Measurements from ENCODE around the gene RAPGEF4.
"Not testable (repeated sequence)": the region's sequence is repeated elsewhere in the genome, so short reads cannot be mapped to it uniquely, and the experiment has no call there.

Gene RAPGEF4

GRCh38 chr2:172774302-172774701 lies 38.7 kb downstream of the RAPGEF4 start:
- Histone ChIP-seq H3K27me3 (ENCODE audit: control insufficient read depth in 1 of 2, insufficient read depth in 2 of 2, low read length in 2 of 2) (no peaks in the 10 kb centered on the region), H3K4me1 (ENCODE audit: control insufficient read depth, insufficient read depth, low read length) (no peaks in the 10 kb centered on the region), H3K36me3 (ENCODE audit: control insufficient read depth in 2 of 2, insufficient read depth in 2 of 2, low read length in 2 of 2) (no peaks in the 10 kb centered on the region), H3K9me3 (ENCODE audit: control insufficient read depth in 2 of 2, low read length in 2 of 2) (no peaks in the 10 kb centered on the region), H3K4me3 (ENCODE audit: low read length in 2 of 2) (no peak overlapping the region), H3K27ac (ENCODE audit: low read length) (no peak overlapping the region), H3K9ac (ENCODE audit: low read length in 2 of 2) (no peak overlapping the region)

DNA sequence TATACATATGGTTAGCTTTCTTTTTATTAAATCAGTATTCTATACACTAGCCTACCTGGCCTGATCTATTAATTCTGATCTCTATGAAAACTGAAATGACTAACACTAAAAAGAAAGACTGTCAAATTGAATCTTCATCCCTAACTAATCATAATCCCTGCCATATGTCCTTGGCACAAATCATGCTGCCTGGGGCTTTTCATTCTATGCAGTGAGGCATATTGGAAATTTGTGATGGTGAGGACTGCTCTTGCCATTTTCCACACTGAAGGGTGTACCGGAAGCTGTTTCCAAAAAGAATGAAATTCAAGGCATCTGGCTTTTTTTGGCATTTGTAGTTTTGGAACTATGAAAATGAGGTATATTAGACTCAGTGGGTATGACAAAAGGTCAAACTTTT lies 39.7 kb downstream of the RAPGEF4 start:
- H3K27ac ChIP-seq (ENCODE audit: low read length): no peak overlapping the region
- no peaks in the 10 kb centered on the region for H3K9me3 ChIP-seq (ENCODE audit: control insufficient read depth in 2 of 2, low read length in 2 of 2)
- no peaks in the 10 kb centered on the region for H3K27me3 ChIP-seq (ENCODE audit: control insufficient read depth in 1 of 2, insufficient read depth in 2 of 2, low read length in 2 of 2)
- H3K4me3 ChIP-seq (ENCODE audit: low read length in 2 of 2): no peak overlapping the region
- H3K9ac ChIP-seq (ENCODE audit: low read length in 2 of 2): no peak overlapping the region
- no peaks in the 10 kb centered on the region for H3K36me3 ChIP-seq (ENCODE audit: control insufficient read depth in 2 of 2, insufficient read depth in 2 of 2, low read length in 2 of 2)
- H3K4me1 ChIP-seq (ENCODE audit: control insufficient read depth, insufficient read depth, low read length): no peaks in the 10 kb centered on the region

- H3K27me3 ChIP-seq (ENCODE audit: control insufficient read depth in 1 of 2, insufficient read depth in 2 of 2, low read length in 2 of 2): no peaks in the 10 kb centered on the region
- H3K36me3 ChIP-seq (ENCODE audit: control insufficient read depth in 2 of 2, insufficient read depth in 2 of 2, low read length in 2 of 2): no peaks in the 10 kb centered on the region
- no peak overlapping the region for H3K27ac ChIP-seq (ENCODE audit: low read length)
- no peaks in the 10 kb centered on the region for H3K4me1 ChIP-seq (ENCODE audit: control insufficient read depth, insufficient read depth, low read length)
- no peak overlapping the region for H3K4me3 ChIP-seq (ENCODE audit: low read length in 2 of 2)
- H3K9me3 ChIP-seq (ENCODE audit: control insufficient read depth in 2 of 2, low read length in 2 of 2): no peaks in the 10 kb centered on the region
- no peak overlapping the region for H3K9ac ChIP-seq (ENCODE audit: low read length in 2 of 2)
Observed at GRCh38 chr2:172777431-172777830, 41.8 kb downstream of the RAPGEF4 start.

DNA sequence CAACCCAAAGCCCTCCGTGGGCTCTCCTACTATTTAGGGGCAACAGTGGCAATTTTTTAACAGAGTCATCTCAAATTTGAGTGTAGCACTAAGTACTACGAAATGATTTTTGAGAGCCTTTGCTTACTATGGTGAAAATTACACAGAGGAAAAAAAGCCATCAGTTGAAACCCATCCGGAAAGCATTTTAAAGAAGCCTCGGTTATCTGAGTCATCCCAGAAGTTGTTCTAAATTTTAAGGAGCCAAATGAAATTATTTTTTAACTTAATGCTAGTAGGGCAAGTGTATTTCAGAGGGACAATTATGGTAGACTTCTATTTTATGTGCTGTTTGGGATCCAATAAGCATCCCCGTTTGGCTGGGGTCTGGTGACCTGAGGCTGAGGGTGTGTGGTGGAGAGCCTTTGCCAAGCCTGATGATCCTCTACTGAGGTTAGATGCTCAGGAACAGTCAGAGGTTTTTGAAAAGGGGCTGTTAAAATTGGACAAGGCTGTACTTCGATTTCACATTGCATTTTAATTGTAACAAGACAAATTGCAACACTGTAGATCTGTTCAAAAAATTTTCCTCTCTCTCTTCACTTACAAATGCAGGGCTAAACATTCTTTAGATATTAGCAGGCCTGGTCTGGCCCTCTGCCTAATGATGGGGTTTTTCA lies 47.0 kb downstream of the RAPGEF4 start:
- Histone ChIP-seq H3K9me3 (ENCODE audit: control insufficient read depth in 2 of 2, low read length in 2 of 2) (no peaks in the 10 kb centered on the region), H3K9ac (ENCODE audit: low read length in 2 of 2) (no peak overlapping the region), H3K27me3 (ENCODE audit: control insufficient read depth in 1 of 2, insufficient read depth in 2 of 2, low read length in 2 of 2) (no peaks in the 10 kb centered on the region), H3K27ac (ENCODE audit: low read length) (no peak overlapping the region), H3K36me3 (ENCODE audit: control insufficient read depth in 2 of 2, insufficient read depth in 2 of 2, low read length in 2 of 2) (no peaks in the 10 kb centered on the region), H3K4me3 (ENCODE audit: low read length in 2 of 2) (no peak overlapping the region), H3K4me1 (ENCODE audit: control insufficient read depth, insufficient read depth, low read length) (peaks cover 4% of the 10 kb centered on the region)

DNA sequence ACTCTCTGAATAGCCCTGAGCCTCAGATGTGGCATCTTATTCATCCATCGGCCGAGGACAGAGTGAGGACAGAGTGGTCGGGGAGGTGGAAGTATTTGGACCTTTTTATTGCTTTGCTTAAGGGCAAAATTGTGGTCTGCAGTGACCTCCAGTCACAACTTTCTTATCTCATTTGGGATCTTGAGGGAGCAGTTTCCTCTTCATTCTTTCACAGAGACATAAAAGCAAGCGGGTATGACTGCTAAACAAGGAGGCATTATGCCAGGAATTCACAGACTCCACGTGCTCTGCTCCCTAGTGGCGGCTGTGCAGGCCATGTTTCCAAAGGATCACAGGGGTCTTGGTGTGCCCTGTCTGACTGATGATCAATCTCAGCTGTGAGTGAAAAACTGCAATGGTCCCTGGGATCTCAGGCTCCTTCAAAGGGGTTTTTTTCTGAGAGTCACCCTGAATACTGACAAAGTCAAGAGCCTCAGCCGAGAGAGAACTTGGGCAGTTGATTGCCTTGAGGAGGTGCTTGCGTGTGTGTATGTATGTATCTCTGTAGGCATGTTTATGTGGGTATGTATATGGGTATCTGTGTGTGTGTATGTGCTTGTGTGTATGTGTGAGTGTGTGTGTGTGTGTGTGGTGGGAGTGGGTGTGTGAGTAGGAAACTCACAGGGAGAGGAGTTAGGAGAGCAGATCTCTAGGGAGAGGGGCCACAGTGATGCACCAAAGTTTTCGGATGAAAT lies 47.7 kb downstream of the RAPGEF4 start:
- no peak overlapping the region for H3K4me3 ChIP-seq (ENCODE audit: low read length in 2 of 2)
- no peak overlapping the region for H3K9ac ChIP-seq (ENCODE audit: low read length in 2 of 2)
- H3K27ac ChIP-seq (ENCODE audit: low read length): no peak overlapping the region
- H3K36me3 ChIP-seq (ENCODE audit: control insufficient read depth in 2 of 2, insufficient read depth in 2 of 2, low read length in 2 of 2): no peaks in the 10 kb centered on the region
- no peaks in the 10 kb centered on the region for H3K9me3 ChIP-seq (ENCODE audit: control insufficient read depth in 2 of 2, low read length in 2 of 2)
- peaks cover 4% of the 10 kb centered on the region for H3K4me1 ChIP-seq (ENCODE audit: control insufficient read depth, insufficient read depth, low read length)
- H3K27me3 ChIP-seq (ENCODE audit: control insufficient read depth in 1 of 2, insufficient read depth in 2 of 2, low read length in 2 of 2): no peaks in the 10 kb centered on the region

GRCh38 chr2:172788871-172789270 lies 53.2 kb downstream of the RAPGEF4 start:
- Histone ChIP-seq H3K36me3 (ENCODE audit: control insufficient read depth in 2 of 2, insufficient read depth in 2 of 2, low read length in 2 of 2) (no peaks in the 10 kb centered on the region), H3K4me3 (ENCODE audit: low read length in 2 of 2) (no peak overlapping the region), H3K4me1 (ENCODE audit: control insufficient read depth, insufficient read depth, low read length) (no peaks in the 10 kb centered on the region), H3K27ac (ENCODE audit: low read length) (no peak overlapping the region), H3K27me3 (ENCODE audit: control insufficient read depth in 1 of 2, insufficient read depth in 2 of 2, low read length in 2 of 2) (no peaks in the 10 kb centered on the region), H3K9ac (ENCODE audit: low read length in 2 of 2) (no peak overlapping the region), H3K9me3 (ENCODE audit: control insufficient read depth in 2 of 2, low read length in 2 of 2) (no peaks in the 10 kb centered on the region)

DNA sequence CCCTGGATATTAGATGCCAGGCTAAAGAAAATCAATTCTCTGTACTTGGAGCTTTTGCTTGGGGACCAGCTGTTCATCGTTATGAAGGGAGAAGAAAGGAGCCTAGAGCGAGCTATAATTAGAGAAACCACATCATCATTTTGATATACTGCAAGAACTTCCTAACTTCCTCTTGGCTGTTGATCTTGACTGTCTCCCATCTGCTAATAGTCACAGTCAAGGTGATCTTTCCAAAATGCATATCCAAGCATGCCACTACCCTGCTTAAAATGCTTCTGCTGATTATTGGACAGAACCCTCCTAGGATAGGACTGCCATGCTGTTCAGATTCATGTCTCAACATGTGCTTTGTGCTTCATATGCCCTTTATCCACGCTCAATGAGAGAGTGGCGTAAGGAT lies 54.8 kb downstream of the RAPGEF4 start:
- Histone ChIP-seq H3K27ac (ENCODE audit: low read length) (no peak overlapping the region), H3K9me3 (ENCODE audit: control insufficient read depth in 2 of 2, low read length in 2 of 2) (no peaks in the 10 kb centered on the region), H3K9ac (ENCODE audit: low read length in 2 of 2) (no peak overlapping the region), H3K4me1 (ENCODE audit: control insufficient read depth, insufficient read depth, low read length) (no peaks in the 10 kb centered on the region), H3K36me3 (ENCODE audit: control insufficient read depth in 2 of 2, insufficient read depth in 2 of 2, low read length in 2 of 2) (no peaks in the 10 kb centered on the region), H3K4me3 (ENCODE audit: low read length in 2 of 2) (no peak overlapping the region), H3K27me3 (ENCODE audit: control insufficient read depth in 1 of 2, insufficient read depth in 2 of 2, low read length in 2 of 2) (no peaks in the 10 kb centered on the region)

DNA sequence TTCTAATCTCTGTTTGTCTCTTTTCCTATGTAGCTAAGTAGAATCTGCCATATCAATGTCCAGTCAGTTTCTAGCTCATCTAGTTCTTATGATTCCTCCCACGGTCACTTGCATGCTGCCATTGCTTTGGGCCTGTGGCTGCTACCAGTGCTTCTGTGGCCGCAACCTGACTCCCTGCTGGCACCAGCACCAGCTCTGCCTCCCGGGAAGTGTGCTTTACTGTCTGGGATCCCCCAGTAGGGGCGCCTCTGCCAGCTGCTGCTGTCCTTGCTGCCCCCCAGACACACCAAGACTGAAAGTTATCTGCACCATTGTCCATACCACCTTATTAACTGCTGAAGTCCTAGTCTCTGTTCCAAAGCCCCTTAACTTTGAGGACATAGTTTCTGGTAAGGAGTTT lies 56.3 kb downstream of the RAPGEF4 start:
- no peak overlapping the region for H3K9ac ChIP-seq (ENCODE audit: low read length in 2 of 2)
- no peaks in the 10 kb centered on the region for H3K9me3 ChIP-seq (ENCODE audit: control insufficient read depth in 2 of 2, low read length in 2 of 2)
- H3K27ac ChIP-seq (ENCODE audit: low read length): no peak overlapping the region
- no peak overlapping the region for H3K4me3 ChIP-seq (ENCODE audit: low read length in 2 of 2)
- H3K36me3 ChIP-seq (ENCODE audit: control insufficient read depth in 2 of 2, insufficient read depth in 2 of 2, low read length in 2 of 2): no peaks in the 10 kb centered on the region
- H3K27me3 ChIP-seq (ENCODE audit: control insufficient read depth in 1 of 2, insufficient read depth in 2 of 2, low read length in 2 of 2): no peaks in the 10 kb centered on the region
- H3K4me1 ChIP-seq (ENCODE audit: control insufficient read depth, insufficient read depth, low read length): no peaks in the 10 kb centered on the region

- H3K27me3 ChIP-seq (ENCODE audit: control insufficient read depth in 1 of 2, insufficient read depth in 2 of 2, low read length in 2 of 2): no peaks in the 10 kb centered on the region
- no peak overlapping the region for H3K4me3 ChIP-seq (ENCODE audit: low read length in 2 of 2)
- H3K9me3 ChIP-seq (ENCODE audit: control insufficient read depth in 2 of 2, low read length in 2 of 2): no peaks in the 10 kb centered on the region
- no peaks in the 10 kb centered on the region for H3K4me1 ChIP-seq (ENCODE audit: control insufficient read depth, insufficient read depth, low read length)
- no peaks in the 10 kb centered on the region for H3K36me3 ChIP-seq (ENCODE audit: control insufficient read depth in 2 of 2, insufficient read depth in 2 of 2, low read length in 2 of 2)
- no peak overlapping the region for H3K9ac ChIP-seq (ENCODE audit: low read length in 2 of 2)
- H3K27ac ChIP-seq (ENCODE audit: low read length): no peak overlapping the region
Observed at GRCh38 chr2:172792711-172793110, 57.1 kb downstream of the RAPGEF4 start.

DNA sequence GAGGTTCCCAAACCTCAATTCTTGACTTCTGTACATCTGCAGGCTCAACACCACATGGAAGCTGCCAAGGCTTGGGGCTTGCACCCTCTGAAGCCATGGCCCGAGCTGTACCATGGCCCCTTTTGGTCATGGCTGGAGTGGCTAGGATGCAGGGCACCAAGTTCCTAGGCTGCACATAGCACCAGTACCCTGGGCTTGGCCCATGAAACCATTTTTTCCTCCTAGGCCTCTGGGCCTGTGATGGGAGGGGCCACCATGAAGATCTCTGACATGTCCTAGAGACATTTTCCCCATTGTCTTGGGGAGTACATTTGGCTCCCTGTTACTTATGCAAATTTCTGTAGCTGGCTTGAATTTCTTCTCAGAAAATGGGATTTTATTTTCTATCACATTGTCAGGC lies 67.7 kb downstream of the RAPGEF4 start:
- H3K27ac ChIP-seq (ENCODE audit: low read length); H3K36me3 ChIP-seq (ENCODE audit: control insufficient read depth in 2 of 2, insufficient read depth in 2 of 2, low read length in 2 of 2); H3K4me1 ChIP-seq (ENCODE audit: control insufficient read depth, insufficient read depth, low read length); H3K27me3 ChIP-seq (ENCODE audit: control insufficient read depth in 1 of 2, insufficient read depth in 2 of 2, low read length in 2 of 2); H3K9me3 ChIP-seq (ENCODE audit: control insufficient read depth in 2 of 2, low read length in 2 of 2); H3K9ac ChIP-seq (ENCODE audit: low read length in 2 of 2); H3K4me3 ChIP-seq (ENCODE audit: low read length in 2 of 2): not testable (repeated sequence)

GRCh38 chr2:172804423-172804822 lies 68.8 kb downstream of the RAPGEF4 start:
- Histone ChIP-seq H3K4me1 (ENCODE audit: control insufficient read depth, insufficient read depth, low read length) (no peaks in the 10 kb centered on the region), H3K4me3 (ENCODE audit: low read length in 2 of 2) (no peak overlapping the region), H3K9me3 (ENCODE audit: control insufficient read depth in 2 of 2, low read length in 2 of 2) (no peaks in the 10 kb centered on the region), H3K9ac (ENCODE audit: low read length in 2 of 2) (no peak overlapping the region), H3K36me3 (ENCODE audit: control insufficient read depth in 2 of 2, insufficient read depth in 2 of 2, low read length in 2 of 2) (no peaks in the 10 kb centered on the region), H3K27me3 (ENCODE audit: control insufficient read depth in 1 of 2, insufficient read depth in 2 of 2, low read length in 2 of 2) (peaks cover 0 to 3% of the 10 kb centered on the region in 2 donors), H3K27ac (ENCODE audit: low read length) (no peak overlapping the region)

Data from stomach smooth muscle (tissue), 2 donors.